ENCODE results near the gene KIF11.
A peak's percentile ranks its signal among the peaks of the same experiment; 100 is the strongest.

KIF11 gene

DNA sequence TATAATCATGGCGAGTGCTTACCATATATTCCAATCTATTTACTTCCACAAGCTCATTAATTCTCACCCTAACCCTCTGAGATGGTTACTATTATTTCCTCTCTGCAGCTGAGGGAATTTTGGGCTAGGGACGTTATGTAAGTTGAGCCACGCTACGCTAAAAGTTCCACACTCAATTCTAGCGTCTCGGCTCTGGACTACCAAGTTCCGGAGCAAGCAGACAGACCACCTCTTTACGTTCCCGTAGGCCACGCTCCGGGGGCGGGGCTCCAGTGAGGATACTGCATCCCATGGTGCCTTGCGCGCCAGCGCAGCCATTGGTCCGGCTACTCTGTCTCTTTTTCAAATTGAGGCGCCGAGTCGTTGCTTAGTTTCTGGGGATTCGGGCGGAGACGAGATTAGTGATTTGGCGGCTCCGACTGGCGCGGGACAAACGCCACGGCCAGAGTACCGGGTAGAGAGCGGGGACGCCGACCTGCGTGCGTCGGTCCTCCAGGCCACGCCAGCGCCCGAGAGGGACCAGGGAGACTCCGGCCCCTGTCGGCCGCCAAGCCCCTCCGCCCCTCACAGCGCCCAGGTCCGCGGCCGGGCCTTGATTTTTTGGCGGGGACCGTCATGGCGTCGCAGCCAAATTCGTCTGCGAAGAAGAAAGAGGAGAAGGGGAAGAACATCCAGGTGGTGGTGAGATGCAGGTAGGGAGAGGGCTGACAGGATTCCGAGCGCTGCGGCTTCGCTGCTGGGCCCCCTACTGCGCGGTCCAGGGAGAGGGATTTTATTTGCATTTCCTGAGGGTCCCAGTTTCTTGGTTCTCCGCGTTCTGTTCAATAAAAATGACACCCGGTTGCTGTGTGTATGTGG lies at the start of gene KIF11:
Gene KIF11, plus strand, starts transcription at position 370 of the 858 bp plus-strand sequence. Its CDS starts 246 bp downstream, at position 616.
- peak; percentile 97 for DNase-seq (ENCODE audit: low read depth, low spot score)
- TF ChIP-seq, protein P1, sequence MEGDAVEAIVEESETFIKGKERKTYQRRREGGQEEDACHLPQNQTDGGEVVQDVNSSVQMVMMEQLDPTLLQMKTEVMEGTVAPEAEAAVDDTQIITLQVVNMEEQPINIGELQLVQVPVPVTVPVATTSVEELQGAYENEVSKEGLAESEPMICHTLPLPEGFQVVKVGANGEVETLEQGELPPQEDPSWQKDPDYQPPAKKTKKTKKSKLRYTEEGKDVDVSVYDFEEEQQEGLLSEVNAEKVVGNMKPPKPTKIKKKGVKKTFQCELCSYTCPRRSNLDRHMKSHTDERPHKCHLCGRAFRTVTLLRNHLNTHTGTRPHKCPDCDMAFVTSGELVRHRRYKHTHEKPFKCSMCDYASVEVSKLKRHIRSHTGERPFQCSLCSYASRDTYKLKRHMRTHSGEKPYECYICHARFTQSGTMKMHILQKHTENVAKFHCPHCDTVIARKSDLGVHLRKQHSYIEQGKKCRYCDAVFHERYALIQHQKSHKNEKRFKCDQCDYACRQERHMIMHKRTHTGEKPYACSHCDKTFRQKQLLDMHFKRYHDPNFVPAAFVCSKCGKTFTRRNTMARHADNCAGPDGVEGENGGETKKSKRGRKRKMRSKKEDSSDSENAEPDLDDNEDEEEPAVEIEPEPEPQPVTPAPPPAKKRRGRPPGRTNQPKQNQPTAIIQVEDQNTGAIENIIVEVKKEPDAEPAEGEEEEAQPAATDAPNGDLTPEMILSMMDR (IDR thresholded peaks at IDR 0.05; ENCODE audit: low read depth, low read length) = no peak
- H3K4me3 ChIP-seq (ENCODE audit: low read depth, low read length) = peak within 1 kb of the TSS; percentile 87
- in situ Hi-C loops (cut with HindIII; ENCODE audit: low sequenced_read_pairs) = no loop called here

DNA sequence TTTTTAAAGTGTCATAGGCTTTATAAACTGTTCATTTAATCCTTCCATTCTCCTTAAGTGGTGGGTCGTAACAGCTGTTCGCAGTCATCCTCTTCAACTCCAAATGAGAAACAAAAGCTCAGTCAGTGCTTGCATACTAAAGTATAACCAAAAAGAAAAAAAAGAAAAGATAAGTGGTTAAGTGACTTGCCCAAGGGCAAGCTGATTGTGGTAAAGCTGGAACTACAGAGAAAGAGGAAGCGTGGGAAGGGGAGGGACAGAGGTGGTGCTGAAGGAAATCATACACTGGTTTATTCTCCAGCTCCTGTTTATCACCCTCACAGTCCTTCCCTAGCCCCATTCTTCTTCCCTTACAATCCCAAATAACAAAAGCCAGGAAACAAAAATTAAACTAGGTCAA lies 48.6 kb upstream of the KIF11 start:
- in situ Hi-C loops (cut with HindIII; ENCODE audit: low sequenced_read_pairs) = no loop called here
- TF ChIP-seq, protein P1 (IDR thresholded peaks at IDR 0.05; ENCODE audit: low read depth, low read length) = no peak
- DNase-seq (ENCODE audit: low read depth, low spot score) = peak; percentile 6
- H3K4me3 ChIP-seq (ENCODE audit: low read depth, low read length) = no peak overlapping the region

DNA sequence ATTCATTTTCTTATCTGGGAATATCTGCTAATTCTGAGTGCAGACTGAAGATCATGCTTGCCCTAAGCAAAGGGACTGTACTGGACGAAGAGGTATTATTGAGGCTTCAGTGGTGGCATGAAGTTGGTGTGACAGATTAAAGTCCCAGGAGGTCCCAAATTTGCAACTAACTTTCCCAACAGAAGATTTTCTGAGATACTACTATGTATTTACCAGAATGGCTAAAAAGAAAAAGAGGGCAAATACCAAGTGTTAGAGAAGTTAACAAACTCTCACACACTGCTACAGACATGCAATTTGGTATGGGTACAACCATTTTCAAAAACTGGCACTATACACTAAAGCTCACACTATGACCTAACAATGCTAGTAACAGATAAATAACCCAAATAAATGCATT lies 47.4 kb upstream of the KIF11 start:
- TF ChIP-seq, protein P1 (IDR thresholded peaks at IDR 0.05; ENCODE audit: low read depth, low read length) = no peak
- DNase-seq (ENCODE audit: low read depth, low spot score) = no peak
- in situ Hi-C loops (cut with HindIII; ENCODE audit: low sequenced_read_pairs) = no loop called here
- H3K4me3 ChIP-seq (ENCODE audit: low read depth, low read length) = no peak overlapping the region

DNA sequence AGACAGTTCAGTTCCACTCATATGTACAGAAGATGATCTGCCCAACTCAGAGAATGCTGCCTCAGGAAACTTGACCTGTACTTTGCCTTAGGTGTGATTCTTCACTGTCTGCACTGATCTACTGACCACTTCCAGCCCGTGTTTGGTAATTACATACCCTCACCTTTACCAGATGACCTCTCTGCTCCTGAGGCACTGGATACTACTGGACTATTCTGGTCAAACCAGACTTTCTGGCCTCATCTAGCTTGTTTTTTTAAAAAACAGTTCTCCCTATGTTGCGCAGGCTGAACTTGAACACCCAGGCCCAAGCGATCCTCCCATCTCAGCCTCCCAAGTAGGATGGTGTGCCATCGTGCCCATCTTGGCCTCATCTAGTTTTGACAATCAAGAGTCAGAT lies 45.3 kb upstream of the KIF11 start:
- H3K4me3 ChIP-seq (ENCODE audit: low read depth, low read length) = no peak overlapping the region
- no peak for DNase-seq (ENCODE audit: low read depth, low spot score)
- in situ Hi-C loops (cut with HindIII; ENCODE audit: low sequenced_read_pairs) = no loop called here
- TF ChIP-seq, protein P1 (IDR thresholded peaks at IDR 0.05; ENCODE audit: low read depth, low read length) = no peak

DNA sequence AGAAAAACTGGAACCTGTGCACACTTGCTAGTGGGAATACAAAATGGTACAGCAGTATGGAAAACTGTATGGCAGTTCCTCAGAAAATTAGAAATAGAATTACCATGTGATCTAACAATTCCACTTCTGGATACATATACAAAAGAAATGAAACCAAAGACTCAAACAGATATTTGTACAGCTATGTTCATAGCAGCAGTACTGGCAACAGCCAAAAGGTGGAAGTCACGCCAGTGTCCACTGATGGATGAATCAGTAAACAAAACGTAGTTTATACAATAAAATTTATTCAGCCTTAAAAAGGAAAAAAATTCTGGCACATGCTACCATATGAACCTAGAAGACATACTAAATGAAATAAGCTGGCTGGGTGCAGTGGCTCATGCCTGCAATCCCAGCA lies 42.0 kb upstream of the KIF11 start:
- DNase-seq (ENCODE audit: low read depth, low spot score) = no peak
- TF ChIP-seq, protein P1 (IDR thresholded peaks at IDR 0.05; ENCODE audit: low read depth, low read length) = no peak
- in situ Hi-C loops (cut with HindIII; ENCODE audit: low sequenced_read_pairs) = no loop called here
- no peak overlapping the region for H3K4me3 ChIP-seq (ENCODE audit: low read depth, low read length)

DNA sequence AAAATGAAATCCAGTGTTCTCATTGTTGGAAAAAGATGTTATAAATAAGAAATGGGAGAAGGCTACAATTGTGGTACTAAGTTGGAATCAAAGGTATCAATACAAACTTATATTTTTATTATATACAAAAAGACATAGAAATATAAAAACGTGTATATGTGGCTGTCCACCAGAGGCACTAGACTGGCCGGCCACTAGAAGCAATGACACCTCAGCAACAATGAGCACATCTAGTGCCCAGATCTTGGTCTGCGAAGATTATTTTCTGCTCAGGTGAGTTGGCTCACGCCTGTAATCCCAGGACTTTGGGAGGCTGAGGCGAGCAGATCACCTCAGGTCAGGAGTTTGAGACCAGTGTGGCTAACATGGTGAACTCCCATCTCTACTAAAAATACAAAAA lies 40.6 kb upstream of the KIF11 start:
- in situ Hi-C loops (cut with HindIII; ENCODE audit: low sequenced_read_pairs) = no loop called here
- TF ChIP-seq, protein P1 (IDR thresholded peaks at IDR 0.05; ENCODE audit: low read depth, low read length) = peak; percentile 32
- no peak for DNase-seq (ENCODE audit: low read depth, low spot score)
- H3K4me3 ChIP-seq (ENCODE audit: low read depth, low read length) = no peak overlapping the region

All from astrocyte of the spinal cord (primary cell).